Measurements from ENCODE around the gene CRNKL1.

GRCh38 chr20:20100881-20101280 lies 48.6 kb upstream of the CRNKL1 start:
- no peak for TF ChIP-seq CTCF (conservative IDR thresholded peaks at IDR 0.05; ENCODE audit: low read length)
- TF ChIP-seq EZH2phosphoT487 (IDR thresholded peaks at IDR 0.05; ENCODE audit: borderline replicate concordance, low read depth, low read length) = no peak
